K562 (cell line): Measurements from ENCODE around the gene ARPC4. TPM values are rescaled to one million over a fixed set of nuclear protein-coding genes. Genes with fewer than 3 reads are reported as not detected.

Source experiments
- HDAC8 ChIP-seq: fragments of 450-650 bp; IDR thresholded peaks from 2 replicates; pipeline ENCODE4 v1.6.1; 2016; ENCODE audit warnings: mild to moderate bottlenecking, missing genetic modification characterization, moderate library complexity, missing compliant biosample characterization
- JUND ChIP-seq, 2 experiments: IDR thresholded peaks; 2 replicates in 1 of 2; 3 replicates in 1 of 2; pipeline ENCODE4 v1.6.1; 2011; ENCODE audit warnings: borderline replicate concordance in 2 of 2, low read depth in 2 of 2, low read length in 2 of 2, improper control_type of control experiment in 1 of 2, missing biosample characterization in 1 of 2, missing genetic modification characterization in 1 of 2, missing genetic modification reagents in 1 of 2
- POLR3A ChIP-seq: IDR thresholded peaks from 2 replicates; pipeline ENCODE4 v1.6.1; 2011; ENCODE audit warnings: borderline replicate concordance, mild to moderate bottlenecking, moderate library complexity; ENCODE audit not compliant: insufficient read length, insufficient read depth; ENCODE audit errors: extremely low read depth
- ZNF584 ChIP-seq: fragments of 200-800 bp; sonication (Bioruptor generic); IDR thresholded peaks from 2 replicates; pipeline ENCODE4 v1.6.1; 2016; ENCODE audit warnings: low read depth, mild to moderate bottlenecking, missing genetic modification characterization, missing compliant biosample characterization
- ZNF695 ChIP-seq: fragments of 450-650 bp; formaldehyde crosslinking; IDR thresholded peaks from 2 replicates; pipeline ENCODE4 v1.4.0; 2020; ENCODE audit warnings: mild to moderate bottlenecking, moderate library complexity
- polyA plus RNA-seq, 8 experiments: library from polyadenylated mRNA; depleted of rRNA in 4 of 8; stranded (reverse) in 5 of 8; unstranded in 3 of 8; fragments of >200 nt; fragmentation: Nextera tagmentation in 2 of 8; fragmentation: Illumina TruSeq in 1 of 8; extraction: Ambion mirVana in 2 of 8; extraction: Trizol in 1 of 8; gene quantifications; 2 replicates each; pipeline versions ENCODE4 v1.2.1 to v1.2.3, GENCODE V29; 2011 to 2014; ENCODE audit warnings: inconsistent platforms in 1 of 8, missing spikeins in 1 of 8
- total RNA-seq, 7 experiments: library from RNA; depleted of rRNA in 6 of 7; stranded (reverse); fragments of >200 nt in 6 of 7; fragmentation: Illumina TruSeq in 2 of 7; extraction: Trizol in 2 of 7; gene quantifications; 2 replicates each; pipeline versions ENCODE4 v1.2.1 to v1.2.3, GENCODE V29; 2011 to 2021; ENCODE audit warnings: low replicate concordance in 1 of 7
- TF ChIP-seq, protein P1 (sequence below), 2 experiments: fragments of 450-650 bp in 1 of 2; sonication (generic) in 1 of 2; formaldehyde crosslinking in 1 of 2; IDR thresholded peaks in 1 of 2; conservative IDR thresholded peaks in 1 of 2; 2 replicates each; pipeline versions ENCODE4 v1.6.1 to v1.8.1; 2016 to 2023; ENCODE audit warnings: mild to moderate bottlenecking in 2 of 2, moderate library complexity in 2 of 2, inconsistent platforms in 1 of 2, missing genetic modification reagents in 1 of 2

The ARPC4 gene
- total and polyA plus RNA-seq, 9 of the 15 experiments (the other 6 are each of a cell fraction or from before 2014, with no cell fraction given) = 20.1 to 153 (median 119) TPM

DNA sequence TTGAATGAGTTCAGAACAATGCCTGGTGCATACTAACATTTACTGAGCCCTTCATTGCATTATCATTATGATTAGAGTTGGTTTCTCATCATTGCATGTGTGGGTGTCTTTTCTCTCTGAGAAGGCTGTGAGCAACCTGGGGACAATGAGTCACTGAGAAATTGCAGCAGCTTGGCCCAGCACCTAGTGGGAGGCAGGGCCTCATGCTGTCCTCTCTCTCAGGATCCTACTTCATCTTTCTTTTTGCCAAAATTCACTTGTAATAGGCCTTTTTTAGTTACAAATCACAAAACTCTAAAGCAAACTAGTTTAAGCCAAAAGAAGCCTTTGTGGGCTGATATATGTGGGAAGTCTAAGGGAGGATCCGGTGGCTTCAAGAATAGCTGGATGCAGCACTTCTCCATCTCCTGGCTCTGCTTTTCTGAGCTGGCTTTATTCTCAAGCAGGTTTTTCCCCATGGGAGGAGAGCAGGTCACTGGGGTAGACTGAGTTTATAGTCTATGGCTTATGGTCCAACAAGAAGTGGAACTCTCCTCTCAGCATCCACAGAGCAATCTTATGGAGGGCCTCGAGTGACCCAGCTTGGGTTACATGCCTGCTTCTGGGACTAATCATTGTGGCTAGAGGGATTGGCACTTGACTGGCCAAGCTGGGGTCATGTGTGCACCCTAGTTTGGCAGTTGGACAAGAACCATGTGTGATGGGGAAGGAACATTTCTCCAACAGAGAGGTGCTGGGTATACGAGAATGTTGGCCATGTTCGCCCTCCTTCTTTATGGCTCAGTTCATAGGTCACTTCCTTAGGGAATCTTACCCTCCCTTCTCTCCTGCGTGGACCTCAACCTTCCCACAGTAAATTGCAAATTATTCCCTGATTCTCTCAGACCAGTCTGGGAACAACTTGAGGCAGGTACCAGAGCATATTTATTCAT is 14.5 kb upstream of the ARPC4 start (continued):
- TF ChIP-seq, protein P1, sequence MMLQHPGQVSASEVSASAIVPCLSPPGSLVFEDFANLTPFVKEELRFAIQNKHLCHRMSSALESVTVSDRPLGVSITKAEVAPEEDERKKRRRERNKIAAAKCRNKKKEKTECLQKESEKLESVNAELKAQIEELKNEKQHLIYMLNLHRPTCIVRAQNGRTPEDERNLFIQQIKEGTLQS (IDR thresholded peaks at IDR 0.05) = peak; percentile 88
- TF ChIP-seq, protein P1 (CRISPR knock-in tag; conservative IDR thresholded peaks at IDR 0.05) = no peak
- TF ChIP-seq ZNF695 = no peak
- no peak for TF ChIP-seq POLR3A
- TF ChIP-seq JUND (IDR thresholded peaks at IDR 0.05; ENCODE audit: borderline replicate concordance, low read depth, low read length) = peak; percentile 65; the same call in 1 of the 2 replicates
- no peak for TF ChIP-seq JUND (tag; IDR thresholded peaks at IDR 0.05; ENCODE audit: borderline replicate concordance, low read depth, low read length)
- TF ChIP-seq ZNF584 (CRISPR knock-in tag) = peak; percentile 65; the same call in 1 of the 2 replicates
- TF ChIP-seq HDAC8 (tag) = peak; percentile 43; the same call in 1 of the 2 replicates
- TF ChIP-seq, all 486 proteins: peak for 11
